H9 (cell line): ENCODE measurements around the gene RNF113B. TPM values are rescaled to one million over a fixed set of nuclear protein-coding genes. Genes with fewer than 3 reads are reported as not detected.

ENCODE experiments used
- DNase-seq: peaks from one replicate; pipeline ENCODE4 v3.0.0-alpha.2; 2017
- H2AFZ ChIP-seq: one replicate; pipeline ENCODE4 v1.6.1; 2013; ENCODE audit warnings: mild to moderate bottlenecking, low read length, control low read depth, moderate library complexity
- H2AK5ac ChIP-seq: 2 replicates; pipeline ENCODE4 v1.6.1; 2013; ENCODE audit warnings: low read length, control low read depth, mixed read lengths; ENCODE audit not compliant: insufficient read length
- H2BK120ac ChIP-seq: one replicate; pipeline ENCODE4 v1.6.1; 2013; ENCODE audit warnings: low read depth, mild to moderate bottlenecking, low read length, control low read depth, inconsistent platforms; ENCODE audit not compliant: poor library complexity, severe bottlenecking
- H2BK12ac ChIP-seq: 2 replicates; pipeline ENCODE4 v1.6.1; 2013; ENCODE audit warnings: low read length, control low read depth, mixed read lengths, low read depth; ENCODE audit not compliant: insufficient read length
- H2BK15ac ChIP-seq: 2 replicates; pipeline ENCODE4 v1.6.1; 2013; ENCODE audit warnings: low read depth, low read length, control low read depth
- H2BK20ac ChIP-seq: one replicate; pipeline ENCODE4 v1.6.1; 2013; ENCODE audit warnings: low read depth, mild to moderate bottlenecking, low read length, control low read depth, inconsistent platforms; ENCODE audit not compliant: poor library complexity, severe bottlenecking
- H2BK5ac ChIP-seq: 2 replicates; pipeline ENCODE4 v1.6.1; 2013; ENCODE audit warnings: low read length, control low read depth, mixed read lengths; ENCODE audit not compliant: insufficient read length
- H3K14ac ChIP-seq: 2 replicates; pipeline ENCODE4 v1.6.1; 2013; ENCODE audit warnings: low read length, control low read depth; ENCODE audit not compliant: insufficient read depth
- H3K18ac ChIP-seq: 2 replicates; pipeline ENCODE4 v1.6.1; 2013; ENCODE audit warnings: low read depth, mild to moderate bottlenecking, mixed read lengths, low read length, control low read depth; ENCODE audit not compliant: insufficient read length
- H3K23ac ChIP-seq: 2 replicates; pipeline ENCODE4 v1.6.1; 2013; ENCODE audit warnings: low read length, control low read depth, mixed read lengths, low read depth; ENCODE audit not compliant: insufficient read length
- H3K23me2 ChIP-seq: 2 replicates; pipeline ENCODE4 v1.6.1; 2013; ENCODE audit warnings: low read depth, mild to moderate bottlenecking, mixed read lengths, low read length, control low read depth; ENCODE audit not compliant: insufficient read length, poor library complexity, severe bottlenecking
- H3K27ac ChIP-seq: 2 replicates; pipeline ENCODE4 v1.5.1; 2013; ENCODE audit warnings: low read length, control low read depth, mixed read lengths, low read depth; ENCODE audit not compliant: insufficient read length
- H3K27me3 ChIP-seq: 2 replicates; pipeline ENCODE4 v1.6.1; 2013; ENCODE audit warnings: low read length, control low read depth, inconsistent platforms; ENCODE audit not compliant: insufficient read depth
- H3K4ac ChIP-seq: 2 replicates; pipeline ENCODE4 v1.6.1; 2013; ENCODE audit warnings: low read depth, mild to moderate bottlenecking, control low read depth, inconsistent platforms, low read length, moderate library complexity
- H3K4me1 ChIP-seq: 2 replicates; pipeline ENCODE4 v1.6.1; 2013; ENCODE audit warnings: low read length, control low read depth, inconsistent platforms; ENCODE audit not compliant: insufficient read depth
- H3K4me2 ChIP-seq: 2 replicates; pipeline ENCODE4 v1.6.1; 2013; ENCODE audit warnings: low read length, control low read depth, mixed read lengths; ENCODE audit not compliant: insufficient read length, insufficient read depth
- H3K56ac ChIP-seq: 2 replicates; pipeline ENCODE4 v1.6.1; 2013; ENCODE audit warnings: low read depth, mild to moderate bottlenecking, mixed read lengths, low read length, control low read depth; ENCODE audit not compliant: insufficient read length
- H3K79me1 ChIP-seq: 2 replicates; pipeline ENCODE4 v1.6.1; 2013; ENCODE audit warnings: low read depth, mild to moderate bottlenecking, moderate library complexity, low read length, control low read depth, inconsistent platforms; ENCODE audit not compliant: insufficient read depth, poor library complexity, severe bottlenecking
- H3K79me2 ChIP-seq: 2 replicates; pipeline ENCODE4 v1.6.1; 2013; ENCODE audit warnings: low read length, control low read depth, inconsistent platforms; ENCODE audit not compliant: insufficient read depth
- H3K9ac ChIP-seq: 2 replicates; pipeline ENCODE4 v1.6.1; 2013; ENCODE audit warnings: low read length, control low read depth, mixed read lengths; ENCODE audit not compliant: insufficient read length; ENCODE audit errors: extremely low read depth
- H3K9me3 ChIP-seq: one replicate; pipeline ENCODE4 v1.6.1; 2013; ENCODE audit warnings: low read depth, low read length, inconsistent platforms; ENCODE audit not compliant: control insufficient read depth
- H3T11ph ChIP-seq: one replicate; pipeline ENCODE4 v1.6.1; 2013; ENCODE audit warnings: mild to moderate bottlenecking, low read length, control low read depth, inconsistent platforms
- H4K20me1 ChIP-seq: one replicate; pipeline ENCODE4 v1.6.1; 2013; ENCODE audit not compliant: control insufficient read depth, insufficient read length, insufficient read depth
- H4K5ac ChIP-seq: 2 replicates; pipeline ENCODE4 v1.6.1; 2013; ENCODE audit warnings: low read depth, mild to moderate bottlenecking, mixed read lengths, low read length, control low read depth; ENCODE audit not compliant: insufficient read length
- H4K8ac ChIP-seq: replicated peaks from 2 replicates; pipeline ENCODE4 v1.6.1; 2013; ENCODE audit warnings: low read length, control low read depth, mixed read lengths, low read depth; ENCODE audit not compliant: insufficient read length
- H4K91ac ChIP-seq: 2 replicates; pipeline ENCODE4 v1.6.1; 2013; ENCODE audit warnings: low read depth, mild to moderate bottlenecking, moderate library complexity, mixed read lengths, low read length, control low read depth; ENCODE audit not compliant: insufficient read length
- H3K27ac Mint-ChIP-seq, 3 experiments: 2 replicates in 2 of 3; 3 replicates in 1 of 3; pipeline ENCODE4 v1.8.0; 2020 to 2021; ENCODE audit warnings: mixed read lengths in 3 of 3, mild to moderate bottlenecking in 1 of 3, moderate library complexity in 1 of 3
- H3K27me3 Mint-ChIP-seq: 2 replicates; pipeline ENCODE4 v1.8.0; 2021; ENCODE audit warnings: low read depth, mild to moderate bottlenecking, moderate library complexity, mixed read lengths
- H3K36me3 Mint-ChIP-seq, 3 experiments: 2 replicates in 2 of 3; 3 replicates in 1 of 3; pipeline ENCODE4 v1.8.0; 2020 to 2021; ENCODE audit warnings: low read depth in 3 of 3, mixed read lengths in 3 of 3; ENCODE audit not compliant: insufficient read depth in 1 of 3
- H3K4me1 Mint-ChIP-seq, 2 experiments: 2 replicates each; pipeline ENCODE4 v1.8.0; 2020; ENCODE audit warnings: mixed read lengths in 2 of 2
- H3K4me3 Mint-ChIP-seq, 2 experiments: 2 replicates in 1 of 2; 3 replicates in 1 of 2; pipeline ENCODE4 v1.8.0; 2020 to 2021; ENCODE audit warnings: mild to moderate bottlenecking in 2 of 2, mixed read lengths in 2 of 2, moderate library complexity in 1 of 2
- H3K9me3 Mint-ChIP-seq, 2 experiments: 2 replicates in 1 of 2; 3 replicates in 1 of 2; pipeline ENCODE4 v1.8.0; 2020; ENCODE audit warnings: mild to moderate bottlenecking in 2 of 2, mixed read lengths in 2 of 2, moderate library complexity in 1 of 2
- WGBS: extraction: QIAGEN DNeasy Blood & Tissue Kit; methylation state at CpG from one replicate; pipeline ENCODE4 v1.1.7; 2013; ENCODE audit warnings: missing lambda C conversion rate, low lambda C conversion rate, mixed read lengths; ENCODE audit not compliant: insufficient read length; ENCODE audit errors: extremely low coverage; 5-methylcytosine and 5-hydroxymethylcytosine counted together
- total RNA-seq: library from RNA; stranded (reverse); gene quantifications from 2 replicates; pipeline ENCODE4 v1.2.1, GENCODE V29; 2021
- TF ChIP-seq, protein P1 (sequence below): fragments of 200-600 bp; sonication (generic); conservative IDR thresholded peaks from 3 replicates; pipeline ENCODE4 v1.8.0; 2021; ENCODE audit warnings: antibody characterized with exemption, mild to moderate bottlenecking

Gene RNF113B
- total RNA-seq, 1 experiment from 2014 or later: not detected

- no peak overlapping the region for H3K18ac ChIP-seq
- no peaks in the 10 kb centered on the region for H3K23me2 ChIP-seq
- no peak overlapping the region for H2BK120ac ChIP-seq
- H3K9ac ChIP-seq: no peak overlapping the region
- H3K9me3 ChIP-seq: no peaks in the 10 kb centered on the region
- H3T11ph ChIP-seq: no peak overlapping the region
- H3K4ac ChIP-seq: no peak overlapping the region; the same call in 1 of the 2 replicates
- Mint-ChIP-seq H3K9me3 (peaks cover 19% of the 10 kb centered on the region in 2 experiments), H3K27ac (peak overlapping the region in 2 of 3 experiments; percentile 19 to 75; a peak in 5 of 7 replicates), H3K4me3 (no peak overlapping the region), H3K36me3 (peaks cover 29 to 48% (median 36%) of the 10 kb centered on the region in 3 experiments), H3K27me3 (no peaks in the 10 kb centered on the region; the same call in 1 of the 2 replicates), H3K4me1 (peaks cover 21 to 31% of the 10 kb centered on the region in 2 experiments)
- no peaks in the 10 kb centered on the region for H3K27me3 ChIP-seq
- H2BK15ac ChIP-seq: no peak overlapping the region
- no peak overlapping the region for H3K23ac ChIP-seq
- no peak overlapping the region for H2BK12ac ChIP-seq
- H3K4me2 ChIP-seq: no peak overlapping the region
- H4K8ac ChIP-seq: no peak overlapping the region
- H2BK20ac ChIP-seq: no peak overlapping the region
- H3K4me1 ChIP-seq: peaks cover 4% of the 10 kb centered on the region; the same call in 1 of the 2 replicates
- TF ChIP-seq, protein P1, sequence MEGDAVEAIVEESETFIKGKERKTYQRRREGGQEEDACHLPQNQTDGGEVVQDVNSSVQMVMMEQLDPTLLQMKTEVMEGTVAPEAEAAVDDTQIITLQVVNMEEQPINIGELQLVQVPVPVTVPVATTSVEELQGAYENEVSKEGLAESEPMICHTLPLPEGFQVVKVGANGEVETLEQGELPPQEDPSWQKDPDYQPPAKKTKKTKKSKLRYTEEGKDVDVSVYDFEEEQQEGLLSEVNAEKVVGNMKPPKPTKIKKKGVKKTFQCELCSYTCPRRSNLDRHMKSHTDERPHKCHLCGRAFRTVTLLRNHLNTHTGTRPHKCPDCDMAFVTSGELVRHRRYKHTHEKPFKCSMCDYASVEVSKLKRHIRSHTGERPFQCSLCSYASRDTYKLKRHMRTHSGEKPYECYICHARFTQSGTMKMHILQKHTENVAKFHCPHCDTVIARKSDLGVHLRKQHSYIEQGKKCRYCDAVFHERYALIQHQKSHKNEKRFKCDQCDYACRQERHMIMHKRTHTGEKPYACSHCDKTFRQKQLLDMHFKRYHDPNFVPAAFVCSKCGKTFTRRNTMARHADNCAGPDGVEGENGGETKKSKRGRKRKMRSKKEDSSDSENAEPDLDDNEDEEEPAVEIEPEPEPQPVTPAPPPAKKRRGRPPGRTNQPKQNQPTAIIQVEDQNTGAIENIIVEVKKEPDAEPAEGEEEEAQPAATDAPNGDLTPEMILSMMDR: no peak
- H2BK5ac ChIP-seq: no peak overlapping the region
- no peak overlapping the region for H3K27ac ChIP-seq
- WGBS: no CpG with 5 or more reads among the region's 16 CpGs
- DNase-seq: no peak
- H3K14ac ChIP-seq: no peak overlapping the region
- no peak overlapping the region for H3K56ac ChIP-seq
- no peak overlapping the region for H4K5ac ChIP-seq
- H4K20me1 ChIP-seq: no peaks in the 10 kb centered on the region
- no peaks in the 10 kb centered on the region; the same call in 1 of the 2 replicates for H3K79me2 ChIP-seq
- H4K91ac ChIP-seq: no peak overlapping the region
- H3K79me1 ChIP-seq: no peaks in the 10 kb centered on the region
- no peak overlapping the region for H2AFZ ChIP-seq
- H2AK5ac ChIP-seq: no peak overlapping the region
These were observed 37.1 kb upstream of the RNF113B start for GRCh38 chr13:98214008-98214643.
